Prostate gland (tissue), 2 donors: ENCODE results near the gene COL4A1.

Source experiments
- POLR2A ChIP-seq: fragments of 450-650 bp; IDR thresholded peaks from one replicate; pipeline ENCODE4 v1.6.1; 2016; ENCODE audit warnings: antibody characterized with exemption, mild to moderate bottlenecking
- POLR2AphosphoS5 ChIP-seq: sonication (generic); formaldehyde crosslinking; IDR thresholded peaks from one replicate; pipeline ENCODE4 v1.6.1; 2017; ENCODE audit warnings: antibody characterized with exemption
- TF ChIP-seq, protein P1 (sequence below), 4 experiments: fragments of 200-600 bp in 2 of 4; fragments of 450-650 bp in 2 of 4; sonication (generic) in 2 of 4; IDR thresholded peaks; 1 replicate in 3 of 4; 2 replicates in 1 of 4; pipeline ENCODE4 v1.5.1; 2016 to 2019; ENCODE audit warnings: antibody characterized with exemption in 4 of 4, mild to moderate bottlenecking in 2 of 4, moderate library complexity in 2 of 4

- TF ChIP-seq POLR2A (no peak), POLR2AphosphoS5 (no peak)
- TF ChIP-seq, protein P1, sequence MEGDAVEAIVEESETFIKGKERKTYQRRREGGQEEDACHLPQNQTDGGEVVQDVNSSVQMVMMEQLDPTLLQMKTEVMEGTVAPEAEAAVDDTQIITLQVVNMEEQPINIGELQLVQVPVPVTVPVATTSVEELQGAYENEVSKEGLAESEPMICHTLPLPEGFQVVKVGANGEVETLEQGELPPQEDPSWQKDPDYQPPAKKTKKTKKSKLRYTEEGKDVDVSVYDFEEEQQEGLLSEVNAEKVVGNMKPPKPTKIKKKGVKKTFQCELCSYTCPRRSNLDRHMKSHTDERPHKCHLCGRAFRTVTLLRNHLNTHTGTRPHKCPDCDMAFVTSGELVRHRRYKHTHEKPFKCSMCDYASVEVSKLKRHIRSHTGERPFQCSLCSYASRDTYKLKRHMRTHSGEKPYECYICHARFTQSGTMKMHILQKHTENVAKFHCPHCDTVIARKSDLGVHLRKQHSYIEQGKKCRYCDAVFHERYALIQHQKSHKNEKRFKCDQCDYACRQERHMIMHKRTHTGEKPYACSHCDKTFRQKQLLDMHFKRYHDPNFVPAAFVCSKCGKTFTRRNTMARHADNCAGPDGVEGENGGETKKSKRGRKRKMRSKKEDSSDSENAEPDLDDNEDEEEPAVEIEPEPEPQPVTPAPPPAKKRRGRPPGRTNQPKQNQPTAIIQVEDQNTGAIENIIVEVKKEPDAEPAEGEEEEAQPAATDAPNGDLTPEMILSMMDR (IDR thresholded peaks at IDR 0.05): no peak
Measured at GRCh38 chr13:110206185-110206584, 100.8 kb downstream of the COL4A1 start.
